H1 (cell line): ENCODE results near the gene ZFYVE19. TPM values are rescaled to one million over a fixed set of nuclear protein-coding genes. Genes with fewer than 3 reads are reported as not detected.

Experiments used
- SIX5 ChIP-seq: IDR thresholded peaks from 2 replicates; pipeline ENCODE4 v1.6.1; 2011; ENCODE audit warnings: mild to moderate bottlenecking, low read depth, low read length
- polyA plus RNA-seq, 7 experiments: library from polyadenylated mRNA; depleted of rRNA in 3 of 7; stranded (reverse) in 5 of 7; unstranded in 2 of 7; fragments of >200 nt in 5 of 7; fragments of 200-250 nt in 2 of 7; gene quantifications; 1 replicate in 5 of 7; 2 replicates in 1 of 7; 4 replicates in 1 of 7; pipeline versions ENCODE4 v1.2.1 to v1.2.3, GENCODE V29; 2011 to 2013; ENCODE audit warnings: missing spikeins in 2 of 7, mixed read lengths in 2 of 7
- total RNA-seq: library from RNA; stranded (reverse); fragmentation: NEBNext Ultra II Directional; extraction: Animal tissue kit (Norgen Biotek cat#: 25700); gene quantifications from 2 replicates; pipeline ENCODE4 v1.2.1, GENCODE V29; 2021

ZFYVE19 gene
- total and polyA plus RNA-seq, 2 of the 8 experiments (the other 6 are each of a cell fraction or from before 2014, with no cell fraction given), result 11.2 to 21.8 TPM

GRCh38 chr15:40766194-40766815, 40.6 kb upstream of the ZFYVE19 start (continued):
- no peak for TF ChIP-seq SIX5
